GM12875 (cell line): ENCODE results near the gene KCNQ2.

ENCODE experiments used
- H3K4me3 ChIP-seq: one replicate; pipeline ENCODE4 v1.5.1; 2011; ENCODE audit warnings: low read depth, low read length, control low read depth
- CTCF ChIP-seq: IDR thresholded peaks from 2 replicates; pipeline ENCODE4 v1.5.1; 2011; ENCODE audit warnings: low read depth, mild to moderate bottlenecking, control low read depth, inconsistent platforms, low read length, moderate library complexity, borderline replicate concordance; ENCODE audit not compliant: insufficient read depth

KCNQ2 gene

GRCh38 chr20:63454731-63455567, 17.5 kb downstream of the KCNQ2 start:
- no peak for TF ChIP-seq CTCF
- no peak overlapping the region for H3K4me3 ChIP-seq

GRCh38 chr20:63452821-63453523, 19.5 kb downstream of the KCNQ2 start:
- H3K4me3 ChIP-seq = no peak overlapping the region
- peak; percentile 37; the same call in 1 of the 2 replicates for TF ChIP-seq CTCF

GRCh38 chr20:63452341-63452740, 20.1 kb downstream of the KCNQ2 start:
- TF ChIP-seq CTCF = no peak

GRCh38 chr20:63451821-63452220, 20.6 kb downstream of the KCNQ2 start:
- TF ChIP-seq CTCF = no peak
- no peak overlapping the region for H3K4me3 ChIP-seq

More at GRCh38 chr20:63452341-63452740, 20.1 kb downstream of the KCNQ2 start:
- H3K4me3 ChIP-seq = no peak overlapping the region

- no peak for TF ChIP-seq CTCF
- H3K4me3 ChIP-seq = no peak overlapping the region
These were observed 22.4 kb downstream of the KCNQ2 start for GRCh38 chr20:63449796-63450730.

GRCh38 chr20:63449025-63449424, 23.4 kb downstream of the KCNQ2 start:
- H3K4me3 ChIP-seq = no peak overlapping the region
- TF ChIP-seq CTCF = no peak
